ENCODE results near the gene CALML6. TPM values are rescaled to one million over a fixed set of nuclear protein-coding genes. Genes with fewer than 3 reads are reported as not detected.

The CALML6 gene
- total RNA-seq, 1 donor from 2014 or later, result not detected

DNA sequence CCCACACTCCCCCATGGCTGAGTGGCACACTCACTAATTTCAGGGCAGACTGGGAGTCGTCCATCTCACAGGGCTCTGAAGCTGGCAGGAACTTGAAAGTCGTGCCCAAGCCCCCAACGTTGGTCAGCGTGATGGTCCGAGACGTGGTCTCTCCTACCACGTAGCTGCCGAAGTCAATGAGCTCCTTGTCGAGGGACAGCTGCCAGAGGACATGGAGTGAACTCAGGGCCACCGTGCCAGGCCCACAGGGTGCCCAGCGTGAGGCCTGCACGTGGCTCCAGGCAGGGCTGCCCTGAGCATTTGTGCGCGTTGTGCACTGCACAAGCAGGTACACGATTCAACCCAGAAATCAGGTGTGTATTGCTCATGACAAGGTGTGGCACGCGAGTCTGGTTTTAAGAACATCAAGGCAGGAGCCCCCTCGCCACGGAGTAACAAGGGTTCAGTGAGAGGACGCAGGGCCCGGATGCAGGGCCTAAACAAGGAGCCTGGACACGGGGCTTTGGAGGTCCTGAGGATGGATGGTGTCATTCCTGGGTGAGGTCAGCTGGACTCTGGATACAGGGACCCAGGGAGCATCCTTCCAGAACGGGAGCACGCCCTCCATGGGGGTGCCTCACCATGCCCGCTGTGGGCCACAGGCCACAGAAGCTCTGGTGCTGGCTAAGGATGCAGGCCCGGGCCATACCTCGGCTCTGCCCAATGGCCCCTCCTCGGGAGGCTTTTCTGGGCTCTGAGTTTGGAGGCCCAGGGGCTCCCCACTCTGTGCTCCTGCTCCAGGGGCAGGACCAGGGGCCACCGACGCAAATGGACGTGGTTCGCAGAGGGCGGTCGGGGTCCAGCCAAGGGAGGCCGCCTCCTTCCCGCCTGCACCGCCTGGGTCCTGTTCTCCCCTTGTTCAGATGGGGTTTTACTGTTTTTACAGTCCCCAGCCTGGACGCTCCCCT, 41.8 kb downstream of the CALML6 start:
- intact Hi-C loops (cut with DNase I), result no loop called here
- Histone ChIP-seq H3K9me3 (no peaks in the 10 kb centered on the region), H3K36me3 (no peaks in the 10 kb centered on the region), H3K4me3 (no peak overlapping the region), H3K4me1 (peaks cover 12% of the 10 kb centered on the region), H3K27me3 (ENCODE audit: low read depth) (peaks cover 28% of the 10 kb centered on the region), H3K27ac (no peak overlapping the region)
- ATAC-seq, result no peak
- peak; percentile 32 for DNase-seq
- TF ChIP-seq, protein P1, sequence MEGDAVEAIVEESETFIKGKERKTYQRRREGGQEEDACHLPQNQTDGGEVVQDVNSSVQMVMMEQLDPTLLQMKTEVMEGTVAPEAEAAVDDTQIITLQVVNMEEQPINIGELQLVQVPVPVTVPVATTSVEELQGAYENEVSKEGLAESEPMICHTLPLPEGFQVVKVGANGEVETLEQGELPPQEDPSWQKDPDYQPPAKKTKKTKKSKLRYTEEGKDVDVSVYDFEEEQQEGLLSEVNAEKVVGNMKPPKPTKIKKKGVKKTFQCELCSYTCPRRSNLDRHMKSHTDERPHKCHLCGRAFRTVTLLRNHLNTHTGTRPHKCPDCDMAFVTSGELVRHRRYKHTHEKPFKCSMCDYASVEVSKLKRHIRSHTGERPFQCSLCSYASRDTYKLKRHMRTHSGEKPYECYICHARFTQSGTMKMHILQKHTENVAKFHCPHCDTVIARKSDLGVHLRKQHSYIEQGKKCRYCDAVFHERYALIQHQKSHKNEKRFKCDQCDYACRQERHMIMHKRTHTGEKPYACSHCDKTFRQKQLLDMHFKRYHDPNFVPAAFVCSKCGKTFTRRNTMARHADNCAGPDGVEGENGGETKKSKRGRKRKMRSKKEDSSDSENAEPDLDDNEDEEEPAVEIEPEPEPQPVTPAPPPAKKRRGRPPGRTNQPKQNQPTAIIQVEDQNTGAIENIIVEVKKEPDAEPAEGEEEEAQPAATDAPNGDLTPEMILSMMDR (IDR thresholded peaks at IDR 0.05), result no peak

DNA sequence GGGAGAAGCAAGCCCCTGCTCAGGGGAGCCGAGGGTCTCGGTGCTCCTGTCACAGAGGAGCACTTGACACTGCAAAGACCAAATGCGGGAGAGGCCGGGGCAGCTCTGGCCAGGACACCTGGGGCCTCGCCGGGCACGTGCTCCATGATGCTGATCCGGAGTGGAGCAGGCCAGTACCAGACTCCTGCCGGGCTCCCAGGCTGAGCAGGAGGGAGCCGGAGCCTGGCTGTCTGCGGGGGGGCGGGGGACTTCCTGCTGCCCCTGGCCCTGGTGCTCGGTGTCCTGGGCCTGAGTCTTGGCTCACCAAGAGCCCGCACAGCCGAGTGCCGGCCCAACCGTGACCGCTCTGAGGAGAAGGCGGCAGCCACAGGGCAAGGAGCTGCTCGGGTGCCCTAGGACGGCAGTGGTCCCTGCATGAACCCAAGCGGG, 42.5 kb downstream of the CALML6 start:
- H3K4me1 ChIP-seq, result peaks cover 12% of the 10 kb centered on the region
- no peak overlapping the region for H3K27ac ChIP-seq
- no peaks in the 10 kb centered on the region for H3K9me3 ChIP-seq
- H3K4me3 ChIP-seq, result no peak overlapping the region
- no peak for DNase-seq
- H3K36me3 ChIP-seq, result no peaks in the 10 kb centered on the region
- no peak for ATAC-seq
- intact Hi-C loops (cut with DNase I), result no loop called here
- H3K27me3 ChIP-seq (ENCODE audit: low read depth), result peaks cover 29% of the 10 kb centered on the region
- TF ChIP-seq, protein P1 (IDR thresholded peaks at IDR 0.05), result no peak

DNA sequence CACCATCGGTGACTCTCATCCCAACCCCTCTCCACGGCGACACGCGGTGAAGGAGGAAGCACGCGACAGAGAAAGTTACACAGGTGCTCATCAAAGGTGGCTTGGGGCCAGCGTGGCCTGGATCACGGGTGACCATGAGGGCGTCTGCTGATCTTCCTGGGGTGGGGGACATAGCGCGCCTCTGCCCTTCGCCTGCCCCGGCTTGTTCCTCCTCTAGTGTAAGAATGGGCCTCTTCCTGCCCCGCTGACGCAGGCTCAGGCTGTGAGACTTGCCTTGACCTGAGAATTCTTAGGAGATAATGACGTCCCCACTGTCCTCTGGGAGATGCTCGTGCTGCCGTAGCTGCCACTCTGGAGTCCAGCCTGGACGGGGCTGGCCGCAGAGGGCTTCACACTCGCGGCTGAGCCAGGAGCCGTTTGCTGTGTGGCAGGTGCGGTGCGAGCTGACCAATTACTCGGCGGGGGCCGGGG, 43.0 kb downstream of the CALML6 start:
- H3K9me3 ChIP-seq, result no peaks in the 10 kb centered on the region
- H3K27me3 ChIP-seq (ENCODE audit: low read depth), result peaks cover 34% of the 10 kb centered on the region
- peaks cover 12% of the 10 kb centered on the region for H3K4me1 ChIP-seq
- no peaks in the 10 kb centered on the region for H3K36me3 ChIP-seq
- intact Hi-C loops (cut with DNase I), result no loop called here
- ATAC-seq (no peak), DNase-seq (no peak)
- H3K4me3 ChIP-seq, result no peak overlapping the region
- TF ChIP-seq, protein P1 (IDR thresholded peaks at IDR 0.05), result no peak
- H3K27ac ChIP-seq, result no peak overlapping the region

DNA sequence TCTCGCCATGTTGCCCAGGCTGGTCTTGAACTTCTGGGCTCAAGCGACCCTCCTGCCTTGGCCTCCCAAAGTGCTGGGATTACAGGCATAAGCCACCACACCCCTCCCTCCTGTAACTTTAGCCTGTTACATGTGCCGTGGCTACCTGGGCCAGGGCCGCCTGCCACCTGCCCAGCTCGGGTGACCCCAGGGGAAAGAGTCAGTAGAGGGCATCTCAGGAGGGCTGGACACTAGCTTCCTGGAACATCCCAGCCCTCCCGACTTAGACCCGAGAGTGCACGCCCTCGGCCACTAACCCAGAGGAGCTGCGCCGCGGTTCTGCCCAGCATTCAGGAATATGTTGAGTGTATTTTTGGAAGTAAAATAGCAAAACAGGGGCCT, 44.4 kb downstream of the CALML6 start:
- no peaks in the 10 kb centered on the region for H3K9me3 ChIP-seq
- no peaks in the 10 kb centered on the region for H3K36me3 ChIP-seq
- peaks cover 45% of the 10 kb centered on the region for H3K27me3 ChIP-seq (ENCODE audit: low read depth)
- no peak overlapping the region for H3K27ac ChIP-seq
- ATAC-seq, result no peak
- intact Hi-C loops (cut with DNase I), result no loop called here
- no peak for DNase-seq
- H3K4me1 ChIP-seq, result peaks cover 12% of the 10 kb centered on the region
- TF ChIP-seq, protein P1 (IDR thresholded peaks at IDR 0.05), result no peak
- no peak overlapping the region for H3K4me3 ChIP-seq

DNA sequence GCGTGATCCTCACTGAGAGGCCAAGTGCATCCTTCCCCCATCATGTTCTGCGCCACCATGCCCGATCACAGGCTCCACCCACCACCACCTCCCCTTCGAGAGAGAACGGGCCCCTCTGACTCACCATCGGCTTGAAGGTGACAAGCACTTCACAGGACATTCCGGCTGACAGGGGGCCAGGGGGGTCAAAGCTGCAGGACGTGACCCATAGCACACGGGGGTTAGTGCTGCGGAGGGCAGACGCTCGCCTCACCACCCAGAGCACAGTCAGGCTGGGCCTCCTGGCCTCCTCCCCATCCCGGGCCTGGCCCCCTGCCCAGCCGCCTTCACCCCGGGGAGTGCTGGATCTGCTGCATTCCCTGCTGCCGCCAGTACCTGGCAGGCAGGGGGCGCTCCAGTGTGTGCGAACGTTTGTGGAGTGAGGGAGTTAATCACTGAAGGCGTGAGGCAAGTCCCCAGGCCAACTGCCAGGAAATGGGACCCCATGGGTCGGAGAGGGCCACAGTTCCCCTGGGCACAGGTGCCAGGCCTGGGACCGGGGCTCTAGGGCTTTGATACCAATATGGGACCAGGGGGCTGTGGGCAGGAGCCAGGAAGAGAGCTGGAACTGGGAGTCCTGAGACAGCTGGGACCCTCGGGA, 44.9 kb downstream of the CALML6 start:
- TF ChIP-seq, protein P1 (IDR thresholded peaks at IDR 0.05), result peak; percentile 87
- peaks cover 50% of the 10 kb centered on the region for H3K27me3 ChIP-seq (ENCODE audit: low read depth)
- no peak overlapping the region for H3K4me3 ChIP-seq
- no peaks in the 10 kb centered on the region for H3K36me3 ChIP-seq
- intact Hi-C loops (cut with DNase I), result no loop called here
- H3K27ac ChIP-seq, result no peak overlapping the region
- no peaks in the 10 kb centered on the region for H3K9me3 ChIP-seq
- peaks cover 12% of the 10 kb centered on the region for H3K4me1 ChIP-seq
- peak; percentile 85 to 90 for ATAC-seq
- DNase-seq, result peak; percentile 90
